DMS 273 (cell line): ENCODE results near the gene CTNNA1.

Experiments used
- DNase-seq: peaks from one replicate; lab custom pipeline; 2025; ENCODE audit not compliant: unreplicated experiment; lab: John Stamatoyannopoulos, UW

Gene CTNNA1

DNA sequence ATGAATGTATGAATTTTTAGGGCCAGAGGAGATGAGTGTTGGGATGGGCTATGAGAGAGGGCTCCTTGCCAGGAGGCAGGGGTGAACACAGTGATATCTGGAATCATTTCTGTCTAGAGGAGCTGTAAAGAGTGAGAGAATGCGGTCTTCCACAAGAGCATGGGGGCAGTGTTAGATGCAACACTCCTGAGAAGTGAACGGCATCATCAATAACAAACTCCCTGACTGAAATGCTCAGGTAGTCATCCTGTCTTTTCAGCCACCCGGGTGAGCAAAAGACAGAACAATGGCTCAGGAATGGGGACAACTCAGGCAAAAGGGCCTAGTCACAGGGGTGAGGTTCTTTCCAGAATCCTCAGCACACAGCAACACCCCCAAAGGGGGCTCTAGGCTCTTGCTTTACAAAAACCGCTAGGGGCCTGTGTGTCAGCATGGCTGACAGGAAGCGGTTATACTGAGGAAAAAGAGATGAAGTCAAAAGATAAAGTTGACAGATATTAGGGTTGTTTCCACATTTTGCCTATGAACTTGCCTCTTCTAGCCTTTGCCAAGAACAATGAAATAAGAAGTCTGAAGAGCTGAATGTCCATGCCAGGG, 226.6 kb downstream of the CTNNA1 start:
- DNase-seq, result no peak

DNA sequence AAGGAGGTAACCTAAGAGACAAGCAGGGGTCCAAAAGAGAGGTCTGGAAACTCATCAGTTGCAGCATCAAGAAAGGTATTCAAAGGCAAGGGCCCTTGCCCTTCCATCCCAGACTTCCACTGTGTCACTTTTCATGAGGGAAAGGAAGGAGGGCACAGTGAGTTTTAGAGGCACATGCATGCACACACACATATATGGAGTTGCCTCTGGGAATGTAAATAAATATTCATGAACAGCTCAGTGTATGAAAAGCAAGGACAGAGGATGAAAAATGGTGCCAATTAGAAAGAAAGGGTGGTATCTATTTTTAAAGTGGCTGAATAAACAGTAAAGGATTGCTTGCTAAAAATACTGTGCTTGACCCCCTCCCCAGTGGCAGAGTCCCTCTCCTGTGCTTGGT, 227.2 kb downstream of the CTNNA1 start:
- no peak for DNase-seq

DNA sequence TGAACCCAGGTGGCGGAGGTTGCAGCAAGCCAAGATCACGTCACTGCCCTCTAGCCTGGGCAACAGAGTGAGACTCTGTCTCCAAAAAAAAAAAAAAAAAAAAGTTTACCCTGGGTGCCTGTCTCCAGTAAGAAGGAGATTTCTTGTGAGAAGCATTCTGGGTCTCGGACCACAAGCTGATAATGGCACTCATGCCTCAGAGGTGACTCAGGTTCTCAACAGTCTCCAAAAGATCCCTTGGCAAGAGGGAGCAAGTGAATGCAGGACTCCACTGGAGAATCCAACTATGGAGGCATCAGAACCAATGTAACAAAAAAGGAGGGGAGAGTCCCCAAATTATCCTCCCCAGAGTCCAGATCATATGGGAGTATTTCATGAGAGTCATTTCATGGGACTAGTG, 227.9 kb downstream of the CTNNA1 start:
- DNase-seq, result no peak

DNA sequence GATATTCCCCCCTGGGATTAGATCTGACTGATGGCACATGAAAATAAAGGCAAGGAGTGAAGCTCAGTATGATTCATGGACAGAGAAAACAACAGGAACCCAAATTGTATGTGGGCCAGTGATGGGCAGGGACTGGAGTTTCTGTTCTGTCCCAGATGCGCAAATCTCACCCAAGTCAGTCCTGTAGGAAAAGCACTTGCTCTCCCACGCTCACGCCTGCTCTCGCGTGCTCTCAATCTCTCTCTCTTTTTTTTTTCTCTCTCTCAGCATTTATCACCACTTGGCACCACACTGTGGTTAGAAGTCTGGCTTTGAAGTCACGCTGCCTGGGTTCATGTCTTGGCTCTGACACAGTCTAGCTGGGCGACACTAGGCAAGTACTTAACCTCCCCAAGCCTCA, 228.4 kb downstream of the CTNNA1 start:
- no peak for DNase-seq

DNA sequence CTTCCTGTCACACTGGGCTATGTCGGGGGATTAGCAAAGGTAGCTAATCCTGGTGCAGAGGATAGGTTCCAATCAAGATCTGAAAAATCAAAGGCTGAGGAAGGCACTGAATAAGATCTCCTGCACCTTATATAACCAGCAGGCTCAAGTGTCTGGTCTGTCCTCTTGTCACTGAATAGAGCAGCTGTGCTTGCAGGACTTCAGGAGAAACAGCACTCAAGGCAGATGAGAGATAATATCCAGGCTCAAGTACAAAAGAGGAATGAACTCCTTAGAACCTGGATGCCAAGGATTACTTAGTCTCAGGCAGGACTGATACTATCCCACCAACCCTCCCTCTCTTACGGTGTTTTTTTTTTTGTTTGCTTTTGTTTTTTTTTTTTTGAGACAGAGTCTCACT, 230.8 kb downstream of the CTNNA1 start:
- no peak for DNase-seq
